Activated naive CD4-positive, alpha-beta T cell (primary cell): ENCODE results near the gene SERPINB1.
"Not testable (repeated sequence)": the region's sequence is repeated elsewhere in the genome, so short reads cannot be mapped to it uniquely, and the experiment has no call there.

Source experiments
- DNase-seq, 4 experiments: peaks; one replicate each; lab custom pipeline; 2025; lab: John Stamatoyannopoulos, UW

Gene SERPINB1

GRCh38 chr6:2841264-2842138 lies at the start of gene SERPINB1:
SERPINB1 (minus strand) TSS chr6:2841863; CDS start chr6:2840586, 1,277 bp downstream.
- DNase-seq, result peak in 2 of 4 experiments; percentile 58 to 66

GRCh38 chr6:2890976-2891767 lies 49.5 kb upstream of the SERPINB1 start:
- DNase-seq, result no peak

- no peak for DNase-seq
Measured at GRCh38 chr6:2885967-2886735, 44.5 kb upstream of the SERPINB1 start.

- no peak for DNase-seq
Measured at GRCh38 chr6:2884804-2885203, 43.1 kb upstream of the SERPINB1 start.

- no peak for DNase-seq
Measured at GRCh38 chr6:2883673-2884072, 42.0 kb upstream of the SERPINB1 start.

GRCh38 chr6:2881423-2881822 lies 39.8 kb upstream of the SERPINB1 start:
- DNase-seq, result no peak

GRCh38 chr6:2880156-2880555 lies 38.5 kb upstream of the SERPINB1 start:
- DNase-seq, result not testable (repeated sequence)

- DNase-seq, result no peak
Measured at GRCh38 chr6:2877960-2878359, 36.3 kb upstream of the SERPINB1 start.

- DNase-seq, result no peak
Measured at GRCh38 chr6:2877057-2877882, 35.6 kb upstream of the SERPINB1 start.

GRCh38 chr6:2876210-2877056 lies 34.8 kb upstream of the SERPINB1 start:
- DNase-seq, result no peak

- DNase-seq, result peak in 2 of 4 experiments; percentile 31 to 49
Measured at GRCh38 chr6:2875359-2876191, 33.9 kb upstream of the SERPINB1 start.

- DNase-seq, result no peak
Measured at GRCh38 chr6:2873643-2874042, 32.0 kb upstream of the SERPINB1 start.

GRCh38 chr6:2872423-2873358 lies 31.0 kb upstream of the SERPINB1 start:
- DNase-seq, result no peak

- no peak for DNase-seq
Measured at GRCh38 chr6:2871953-2872352, 30.3 kb upstream of the SERPINB1 start.

- DNase-seq, result no peak
Measured at GRCh38 chr6:2871102-2871501, 29.4 kb upstream of the SERPINB1 start.

GRCh38 chr6:2870046-2870636 lies 28.5 kb upstream of the SERPINB1 start:
- no peak for DNase-seq

GRCh38 chr6:2868637-2869036 lies 27.0 kb upstream of the SERPINB1 start:
- DNase-seq, result no peak
